Mucosa of gallbladder (tissue), 1 donor: ENCODE data around the gene KHK. TPM values are rescaled to one million over a fixed set of nuclear protein-coding genes. Genes with fewer than 3 reads are reported as not detected.

ENCODE experiments used
- DNase-seq: peaks from one replicate; pipeline ENCODE4 v3.0.0-alpha.2; 2020; ENCODE audit warnings: low spot score
- total RNA-seq: library from RNA; stranded (reverse); gene quantifications from one replicate; pipeline ENCODE4 v1.2.1, GENCODE V29; 2021
- donor health status: DM: no; HTN: no; CAD: no.

KHK gene
- total RNA-seq, 1 donor from 2014 or later, result 6.1 TPM

- DNase-seq, result no peak
Measured at GRCh38 chr2:27081984-27082772, 4.4 kb upstream of the KHK start.

GRCh38 chr2:27082773-27083409 is 3.7 kb upstream of the KHK start:
- DNase-seq, result no peak

- DNase-seq, result no peak
Measured at GRCh38 chr2:27083410-27084296, 2.9 kb upstream of the KHK start.

GRCh38 chr2:27084297-27085061 is 2.1 kb upstream of the KHK start:
- DNase-seq, result no peak

GRCh38 chr2:27085062-27085672 is 1.4 kb upstream of the KHK start:
- DNase-seq, result no peak

- peak; percentile 66 for DNase-seq
Measured at GRCh38 chr2:27085673-27086089, 891 bp upstream of the KHK start.

- DNase-seq, result peak; percentile 96
Measured at GRCh38 chr2:27086090-27086723, 365 bp upstream of the KHK start.

- no peak for DNase-seq
Measured at GRCh38 chr2:27087823-27088410, 1.3 kb downstream of the KHK start.

- DNase-seq, result no peak
Measured at GRCh38 chr2:27088634-27089033, 2.1 kb downstream of the KHK start.

GRCh38 chr2:27089111-27089954 is 2.8 kb downstream of the KHK start:
- no peak for DNase-seq

- no peak for DNase-seq
Measured at GRCh38 chr2:27091746-27092695, 5.4 kb downstream of the KHK start.

- no peak for DNase-seq
Measured at GRCh38 chr2:27092696-27093429, 6.3 kb downstream of the KHK start.

GRCh38 chr2:27093430-27094352 is 7.1 kb downstream of the KHK start:
- DNase-seq, result no peak

GRCh38 chr2:27094353-27094984 is 7.9 kb downstream of the KHK start:
- DNase-seq, result no peak

- no peak for DNase-seq
Measured at GRCh38 chr2:27095427-27095744, 8.8 kb downstream of the KHK start.
